Chondrocyte (in vitro differentiated cells): ENCODE results near the gene IZUMO1R. TPM values are rescaled to one million over a fixed set of nuclear protein-coding genes. Genes with fewer than 3 reads are reported as not detected.

ENCODE experiments used
- DNase-seq: peaks from one replicate; pipeline ENCODE4 v3.0.0; 2021; ENCODE audit warnings: mixed read lengths, low spot score
- H3K27ac Mint-ChIP-seq: one replicate; pipeline ENCODE4 v1.8.0; 2021; ENCODE audit warnings: mild to moderate bottlenecking, moderate library complexity, mixed read lengths; ENCODE audit not compliant: unreplicated experiment
- H3K27me3 Mint-ChIP-seq: 2 replicates; pipeline ENCODE4 v1.8.0; 2021; ENCODE audit warnings: low read depth, mixed read lengths
- H3K36me3 Mint-ChIP-seq: 2 replicates; pipeline ENCODE4 v1.8.0; 2021; ENCODE audit warnings: low read depth, mixed read lengths
- H3K4me1 Mint-ChIP-seq: 2 replicates; pipeline ENCODE4 v1.8.0; 2021; ENCODE audit warnings: low read depth, mild to moderate bottlenecking, mixed read lengths
- H3K4me3 Mint-ChIP-seq: one replicate; pipeline ENCODE4 v1.8.0; 2021; ENCODE audit warnings: mild to moderate bottlenecking, moderate library complexity, mixed read lengths; ENCODE audit not compliant: unreplicated experiment
- H3K9me3 Mint-ChIP-seq: 2 replicates; pipeline ENCODE4 v1.8.0; 2021; ENCODE audit warnings: low read depth, mixed read lengths
- CTCF ChIP-seq: fragments of 200-600 bp; sonication (generic); IDR thresholded peaks from 2 replicates; pipeline ENCODE4 v1.5.0; 2021; ENCODE audit warnings: antibody characterized with exemption, mild to moderate bottlenecking, moderate library complexity
- total RNA-seq: library from RNA; stranded (reverse); gene quantifications from 3 replicates; pipeline ENCODE4 v1.2.1, GENCODE V29; 2021

IZUMO1R gene
- total RNA-seq, 1 donor from 2014 or later = not detected

DNA sequence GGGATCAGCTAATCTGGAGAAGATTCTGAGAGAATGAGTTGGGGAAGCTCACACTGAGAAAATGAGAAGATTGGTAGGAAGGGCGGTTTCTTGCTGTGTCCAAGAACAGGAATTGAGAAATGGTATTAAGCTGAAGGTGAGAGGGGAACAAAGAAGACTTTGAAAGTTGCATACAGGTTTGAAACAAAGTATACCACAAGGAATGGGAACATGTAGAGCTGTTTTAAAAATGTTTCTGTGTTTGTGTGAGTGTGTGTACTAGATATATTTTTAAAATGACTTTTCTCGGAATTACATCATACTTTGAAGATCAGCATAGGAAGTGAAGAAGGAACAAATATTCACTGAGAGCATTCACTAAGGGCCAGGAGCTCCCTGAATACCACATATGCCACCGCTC is 24.4 kb upstream of the IZUMO1R start:
- H3K36me3 Mint-ChIP-seq = no peaks in the 10 kb centered on the region
- no peaks in the 10 kb centered on the region for H3K4me1 Mint-ChIP-seq
- no peak overlapping the region for H3K27ac Mint-ChIP-seq
- H3K4me3 Mint-ChIP-seq = no peak overlapping the region
- H3K27me3 Mint-ChIP-seq = peaks cover 2% of the 10 kb centered on the region
- no peaks in the 10 kb centered on the region for H3K9me3 Mint-ChIP-seq
- no peak for TF ChIP-seq CTCF
- no peak for DNase-seq

- peaks cover 2% of the 10 kb centered on the region for H3K27me3 Mint-ChIP-seq
- H3K36me3 Mint-ChIP-seq = no peaks in the 10 kb centered on the region
- no peaks in the 10 kb centered on the region for H3K4me1 Mint-ChIP-seq
- no peak overlapping the region for H3K4me3 Mint-ChIP-seq
- no peak overlapping the region for H3K27ac Mint-ChIP-seq
- DNase-seq = no peak
- no peaks in the 10 kb centered on the region for H3K9me3 Mint-ChIP-seq
- no peak for TF ChIP-seq CTCF
Measured at GRCh38 chr11:94281324-94281723, 23.1 kb upstream of the IZUMO1R start.

DNA sequence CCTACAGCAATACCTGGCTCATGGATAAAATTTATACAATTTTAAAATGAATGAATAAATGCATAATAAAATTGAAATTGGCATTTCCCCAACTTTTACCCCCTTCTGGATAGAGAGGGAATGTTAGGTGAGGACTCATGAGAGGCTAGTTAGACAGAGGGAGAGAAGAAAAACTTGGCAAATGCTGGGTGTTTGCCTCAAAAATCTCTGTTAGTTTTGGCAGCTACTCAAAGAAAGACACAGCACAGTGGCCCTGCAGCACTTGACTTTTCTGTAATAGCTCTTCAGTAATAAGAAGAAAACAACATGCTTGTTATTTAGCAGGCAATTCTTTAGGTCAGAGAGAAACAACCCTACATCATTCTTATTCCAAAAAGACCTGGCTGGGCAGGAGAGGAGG is 20.7 kb upstream of the IZUMO1R start:
- peaks cover 2% of the 10 kb centered on the region for H3K27me3 Mint-ChIP-seq
- DNase-seq = no peak
- H3K4me3 Mint-ChIP-seq = no peak overlapping the region
- H3K9me3 Mint-ChIP-seq = no peaks in the 10 kb centered on the region
- no peaks in the 10 kb centered on the region for H3K36me3 Mint-ChIP-seq
- H3K27ac Mint-ChIP-seq = no peak overlapping the region
- no peaks in the 10 kb centered on the region for H3K4me1 Mint-ChIP-seq
- TF ChIP-seq CTCF = no peak

DNA sequence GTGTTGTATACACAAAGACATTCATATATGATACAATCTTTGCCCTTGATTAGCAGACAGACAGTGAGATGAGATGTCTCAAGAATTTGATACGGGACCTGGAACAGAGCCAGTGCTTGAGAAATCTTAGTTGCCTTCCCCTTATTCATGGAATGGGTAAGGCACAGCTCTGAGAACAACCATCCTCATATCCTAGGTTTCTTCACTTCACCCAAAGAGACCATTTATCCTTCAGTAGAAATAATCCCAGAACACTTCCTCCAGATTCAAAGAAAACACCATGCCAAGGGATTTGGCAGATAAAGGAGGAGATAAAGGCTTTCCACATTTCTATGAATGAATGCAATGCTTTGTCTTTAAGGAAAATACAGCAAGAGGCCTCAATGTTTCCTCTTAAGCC is 8.8 kb upstream of the IZUMO1R start:
- Mint-ChIP-seq H3K36me3 (no peaks in the 10 kb centered on the region), H3K27me3 (peaks cover 19% of the 10 kb centered on the region), H3K27ac (no peak overlapping the region), H3K4me1 (no peaks in the 10 kb centered on the region), H3K9me3 (peaks cover 8% of the 10 kb centered on the region), H3K4me3 (no peak overlapping the region)
- TF ChIP-seq CTCF = no peak
- no peak for DNase-seq

DNA sequence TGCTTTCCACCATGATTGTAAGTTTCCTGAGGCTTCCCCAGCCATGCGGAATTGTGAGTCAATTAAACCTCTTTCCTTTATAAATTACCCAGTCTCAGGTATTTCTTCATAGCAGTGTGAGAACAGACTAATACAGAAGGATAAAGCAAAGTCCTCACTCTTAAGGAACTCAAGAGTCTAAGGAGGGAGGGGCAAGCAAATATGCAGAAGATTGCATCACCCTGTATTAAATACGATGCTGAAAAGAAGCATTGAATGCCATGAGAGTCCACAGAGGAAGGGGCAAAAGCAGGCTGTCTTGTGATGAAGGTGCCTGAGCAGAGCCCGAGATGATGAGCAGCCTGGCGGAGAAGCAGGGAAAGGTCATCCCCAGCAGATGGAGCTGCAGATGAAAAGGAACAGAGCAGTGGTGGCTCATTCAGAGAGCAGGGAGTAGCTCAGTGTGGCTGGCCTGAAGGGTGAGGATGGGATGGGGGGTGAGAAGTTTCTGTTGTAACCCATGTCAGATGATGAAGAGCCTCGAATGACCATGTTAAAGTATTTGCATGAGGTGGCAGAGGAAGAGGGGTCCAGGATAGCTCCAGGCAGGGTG is 6.3 kb upstream of the IZUMO1R start:
- H3K27ac Mint-ChIP-seq = no peak overlapping the region
- DNase-seq = no peak
- peaks cover 32% of the 10 kb centered on the region for H3K27me3 Mint-ChIP-seq
- H3K9me3 Mint-ChIP-seq = no peaks in the 10 kb centered on the region
- H3K4me3 Mint-ChIP-seq = no peak overlapping the region
- H3K36me3 Mint-ChIP-seq = no peaks in the 10 kb centered on the region
- no peaks in the 10 kb centered on the region for H3K4me1 Mint-ChIP-seq
- no peak for TF ChIP-seq CTCF
